ENCODE results near the gene CD2BP2.

CD2BP2 gene

DNA sequence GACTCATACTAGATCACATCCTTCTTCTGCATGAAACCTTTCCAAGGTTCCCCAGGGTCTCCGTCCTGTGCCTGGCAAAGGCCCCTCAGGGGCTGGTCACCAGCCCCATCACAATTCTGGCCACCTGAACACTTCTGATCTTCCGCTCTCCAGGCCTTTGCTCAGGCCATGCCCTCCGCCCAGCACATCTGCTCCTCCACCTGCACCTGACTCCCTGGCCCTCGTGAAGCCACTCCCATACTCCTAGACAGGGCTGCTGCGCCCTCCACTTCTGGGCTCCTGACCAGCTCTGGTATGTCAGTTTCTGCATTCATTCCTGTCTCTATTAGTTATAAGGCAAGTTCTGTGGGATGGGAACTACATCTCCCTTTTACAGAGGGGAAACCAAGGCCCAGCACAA is 17.6 kb upstream of the CD2BP2 start:
- no peak overlapping the region for H3K4me3 ChIP-seq (ENCODE audit: control insufficient read depth, low read depth, low read length)
- TF ChIP-seq, protein P1, sequence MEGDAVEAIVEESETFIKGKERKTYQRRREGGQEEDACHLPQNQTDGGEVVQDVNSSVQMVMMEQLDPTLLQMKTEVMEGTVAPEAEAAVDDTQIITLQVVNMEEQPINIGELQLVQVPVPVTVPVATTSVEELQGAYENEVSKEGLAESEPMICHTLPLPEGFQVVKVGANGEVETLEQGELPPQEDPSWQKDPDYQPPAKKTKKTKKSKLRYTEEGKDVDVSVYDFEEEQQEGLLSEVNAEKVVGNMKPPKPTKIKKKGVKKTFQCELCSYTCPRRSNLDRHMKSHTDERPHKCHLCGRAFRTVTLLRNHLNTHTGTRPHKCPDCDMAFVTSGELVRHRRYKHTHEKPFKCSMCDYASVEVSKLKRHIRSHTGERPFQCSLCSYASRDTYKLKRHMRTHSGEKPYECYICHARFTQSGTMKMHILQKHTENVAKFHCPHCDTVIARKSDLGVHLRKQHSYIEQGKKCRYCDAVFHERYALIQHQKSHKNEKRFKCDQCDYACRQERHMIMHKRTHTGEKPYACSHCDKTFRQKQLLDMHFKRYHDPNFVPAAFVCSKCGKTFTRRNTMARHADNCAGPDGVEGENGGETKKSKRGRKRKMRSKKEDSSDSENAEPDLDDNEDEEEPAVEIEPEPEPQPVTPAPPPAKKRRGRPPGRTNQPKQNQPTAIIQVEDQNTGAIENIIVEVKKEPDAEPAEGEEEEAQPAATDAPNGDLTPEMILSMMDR (conservative IDR thresholded peaks at IDR 0.05; ENCODE audit: control insufficient read depth, insufficient read depth, low read depth, low read length) = no peak
- DNase-seq (ENCODE audit: low read depth) = no peak

DNA sequence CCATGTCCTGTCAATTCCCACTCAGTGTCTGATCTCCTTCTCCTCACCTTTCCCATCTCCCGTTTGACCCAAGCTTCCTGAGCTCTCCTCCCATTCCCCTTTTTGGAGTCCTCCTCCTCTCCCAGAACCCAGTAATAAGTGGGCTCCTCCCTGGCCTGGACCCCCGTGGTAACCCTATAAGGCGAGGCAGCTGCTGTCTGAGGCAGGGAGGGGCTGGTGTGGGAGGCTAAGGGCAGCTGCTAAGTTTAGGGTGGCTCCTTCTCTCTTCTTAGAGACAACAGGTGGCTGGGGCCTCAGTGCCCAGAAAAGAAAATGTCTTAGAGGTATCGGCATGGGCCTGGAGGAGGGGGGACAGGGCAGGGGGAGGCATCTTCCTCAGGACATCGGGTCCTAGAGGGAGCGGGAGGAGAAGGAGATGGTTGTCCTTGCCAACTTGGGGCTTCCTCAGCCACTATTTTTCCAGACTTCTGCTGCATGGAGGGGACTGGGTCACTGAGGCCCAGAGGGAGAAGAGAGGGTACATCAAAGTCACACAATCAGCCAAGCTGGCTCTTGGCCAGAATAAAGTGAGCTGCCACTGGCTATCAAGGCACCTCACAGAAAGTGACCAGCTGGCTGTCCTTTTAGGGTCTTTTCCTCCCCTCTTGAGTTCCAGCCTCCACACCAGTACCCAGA is 17.1 kb upstream of the CD2BP2 start:
- TF ChIP-seq, protein P1 (conservative IDR thresholded peaks at IDR 0.05; ENCODE audit: control insufficient read depth, insufficient read depth, low read depth, low read length) = no peak
- H3K4me3 ChIP-seq (ENCODE audit: control insufficient read depth, low read depth, low read length) = no peak overlapping the region
- DNase-seq (ENCODE audit: low read depth) = no peak

DNA sequence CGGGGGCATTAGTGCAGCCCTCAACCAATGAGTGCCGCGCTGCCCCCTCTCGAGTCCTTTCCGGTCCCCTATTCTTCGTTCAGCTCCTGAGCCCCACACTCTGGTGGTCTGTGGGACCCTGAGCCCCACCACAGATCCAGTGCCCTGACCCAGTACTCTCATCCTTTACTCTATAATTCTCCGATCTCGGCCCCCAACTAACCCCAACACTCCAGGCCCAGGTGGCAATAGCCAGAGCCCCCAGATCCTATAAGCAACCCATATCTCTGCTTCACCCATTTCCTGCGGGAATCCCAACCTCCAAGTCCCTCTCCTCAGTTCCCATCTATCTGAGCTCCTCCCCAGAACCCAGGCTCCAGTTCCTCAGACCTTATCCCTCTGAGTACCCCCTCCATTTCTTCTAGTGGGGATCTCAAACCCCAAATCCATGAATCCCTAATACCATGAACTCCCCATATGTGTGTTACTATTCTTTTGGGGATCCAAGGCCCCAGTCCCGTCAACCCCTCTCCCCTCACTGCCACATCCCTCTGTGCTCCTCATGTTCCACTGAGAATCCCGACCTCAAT is 16.2 kb upstream of the CD2BP2 start:
- DNase-seq (ENCODE audit: low read depth) = no peak
- TF ChIP-seq, protein P1 (conservative IDR thresholded peaks at IDR 0.05; ENCODE audit: control insufficient read depth, insufficient read depth, low read depth, low read length) = no peak
- H3K4me3 ChIP-seq (ENCODE audit: control insufficient read depth, low read depth, low read length) = peak overlapping the region; percentile 60

DNA sequence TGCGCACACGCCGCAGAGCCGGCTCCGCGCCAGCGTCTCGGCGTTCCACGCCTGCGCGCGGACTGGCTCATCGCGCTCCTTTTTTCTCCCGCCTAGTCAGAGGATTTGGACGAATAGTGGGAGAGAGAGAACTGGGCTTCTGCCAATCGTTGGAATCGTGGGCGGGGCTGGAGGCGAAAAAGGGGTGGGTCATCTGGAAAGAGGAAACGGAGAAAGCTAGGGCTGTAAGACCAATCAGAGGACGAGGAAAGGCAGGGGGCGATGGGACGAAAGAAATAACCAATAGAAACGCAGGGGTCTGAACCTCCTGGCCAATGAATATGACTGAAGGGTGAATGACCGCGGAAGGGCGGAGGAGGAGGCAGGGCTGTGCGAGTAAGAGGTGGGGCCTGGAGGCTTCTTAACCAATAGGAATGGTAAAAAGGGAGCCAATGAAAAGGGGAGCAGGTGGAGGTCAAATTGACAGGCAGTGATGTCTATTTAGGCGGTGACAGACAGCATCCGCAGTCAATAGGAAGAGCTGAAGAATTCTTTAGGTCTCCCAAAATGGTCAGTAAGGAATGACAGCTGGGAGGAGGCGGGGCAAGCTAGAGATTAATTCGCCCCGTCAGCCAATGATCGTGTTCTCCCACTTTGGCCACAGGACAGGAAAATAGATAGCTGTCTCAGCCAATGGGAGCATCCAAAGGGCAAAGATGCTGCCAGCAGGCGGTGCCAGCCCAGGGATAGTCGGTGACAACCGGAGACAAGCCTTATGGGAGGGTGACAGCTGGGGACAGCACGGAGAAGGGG is 15.5 kb upstream of the CD2BP2 start, which contains the start of gene TBC1D10B:
Gene TBC1D10B (minus strand): TSS at position 39 of the 792 bp plus-strand sequence. CDS start 311 bp downstream, outside the sequence.
- TF ChIP-seq, protein P1 (conservative IDR thresholded peaks at IDR 0.05; ENCODE audit: control insufficient read depth, insufficient read depth, low read depth, low read length) = no peak
- peak within 1 kb of the TSS; percentile 84 for H3K4me3 ChIP-seq (ENCODE audit: control insufficient read depth, low read depth, low read length)
- DNase-seq (ENCODE audit: low read depth) = peak; percentile 100

DNA sequence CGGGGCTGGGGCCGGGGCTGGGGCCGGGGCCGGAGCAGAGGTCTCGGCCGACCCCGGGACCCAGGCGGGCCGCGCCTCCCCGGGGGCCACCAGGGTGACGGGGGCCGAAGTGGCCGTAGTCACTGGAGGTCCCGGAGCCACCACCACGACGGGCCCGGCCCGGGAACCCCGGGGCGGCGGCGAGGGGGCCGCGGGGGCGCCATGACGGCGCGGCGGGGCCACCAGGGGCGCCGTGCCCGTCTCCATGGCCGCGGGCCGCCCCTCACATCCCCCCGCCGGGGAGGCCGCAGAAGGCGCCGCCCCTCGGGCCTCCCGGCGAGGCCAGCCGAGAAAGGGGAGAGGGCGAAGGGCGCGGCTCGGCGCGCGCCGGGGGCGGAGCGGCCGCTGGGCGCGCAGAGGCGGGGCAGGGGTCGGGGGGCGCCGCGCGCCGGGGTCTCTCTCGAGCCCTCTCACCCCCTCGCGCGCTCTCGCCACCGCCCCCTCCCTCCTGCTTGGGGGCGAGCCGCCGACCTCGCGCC is 14.9 kb upstream of the CD2BP2 start:
- peak overlapping the region; percentile 84 for H3K4me3 ChIP-seq (ENCODE audit: control insufficient read depth, low read depth, low read length)
- DNase-seq (ENCODE audit: low read depth) = no peak

More for the DNA sequence above, 14.9 kb upstream of the CD2BP2 start:
- TF ChIP-seq, protein P1 (conservative IDR thresholded peaks at IDR 0.05; ENCODE audit: control insufficient read depth, insufficient read depth, low read depth, low read length) = no peak
